HEK293 (cell line): ENCODE measurements around the gene NCKAP5.
A peak's percentile ranks its signal among the peaks of the same experiment; 100 is the strongest.

ENCODE experiments used
- CTCF ChIA-PET: fragments of 350-600 bp; formaldehyde crosslinking; extraction: SDS; loops from one replicate; lab custom pipeline; 2021; ENCODE audit warnings: antibody characterized with exemption; lab: Yijun Ruan, JAX
- POLR2A ChIA-PET: fragments of 300-600 bp; formaldehyde crosslinking; extraction: SDS; loops from one replicate; lab custom pipeline; 2020; ENCODE audit warnings: antibody characterized with exemption, inconsistent platforms; lab: Yijun Ruan, JAX
- H3K27ac ChIP-seq: fragments of 200-500 bp; sonication (Bioruptor generic); 2 replicates; pipeline ENCODE4 v1.5.1; 2014; ENCODE audit warnings: low read depth, low read length, control low read depth, inconsistent platforms; ENCODE audit errors: extremely low read depth
- H3K36me3 ChIP-seq, 2 experiments: fragments of 200-500 bp in 1 of 2; sonication (Bioruptor generic) in 1 of 2; 1 replicate in 1 of 2; 2 replicates in 1 of 2; pipeline ENCODE4 v1.5.1; 2014 to 2017; ENCODE audit warnings: inconsistent platforms in 2 of 2, low read length in 2 of 2; ENCODE audit not compliant: control insufficient read depth in 2 of 2, insufficient read depth in 1 of 2
- H3K4me1 ChIP-seq: fragments of 200-500 bp; sonication (Bioruptor generic); 2 replicates; pipeline ENCODE4 v1.5.1; 2014; ENCODE audit warnings: mild to moderate bottlenecking, low read length, inconsistent platforms; ENCODE audit not compliant: control insufficient read depth, insufficient read depth
- H3K4me3 ChIP-seq: 2 replicates; pipeline ENCODE4 v1.5.1; 2011; ENCODE audit warnings: low read depth, mild to moderate bottlenecking, control low read depth, low read length, moderate library complexity
- H3K9me3 ChIP-seq: fragments of 200-500 bp; sonication (Bioruptor generic); 2 replicates; pipeline ENCODE4 v1.5.1; 2014; ENCODE audit warnings: low read depth, low read length, inconsistent platforms; ENCODE audit not compliant: control insufficient read depth, insufficient read depth
- IKZF3 ChIP-seq: fragments of 450-650 bp; IDR thresholded peaks from 2 replicates; pipeline ENCODE4 v1.5.0; 2018; ENCODE audit warnings: missing biosample characterization, mild to moderate bottlenecking, missing genetic modification characterization, moderate library complexity
- OSR2 ChIP-seq: fragments of 450-650 bp; formaldehyde crosslinking; IDR thresholded peaks from 2 replicates; pipeline ENCODE4 v1.5.1; 2016; ENCODE audit warnings: missing biosample characterization, missing genetic modification characterization
- SALL2 ChIP-seq: fragments of 450-650 bp; formaldehyde crosslinking; IDR thresholded peaks from 2 replicates; pipeline ENCODE4 v1.5.0; 2017; ENCODE audit warnings: missing biosample characterization, mild to moderate bottlenecking, missing genetic modification characterization, borderline replicate concordance
- SCRT2 ChIP-seq: fragments of 450-650 bp; formaldehyde crosslinking; IDR thresholded peaks from 2 replicates; pipeline ENCODE4 v1.5.1; 2016; ENCODE audit warnings: missing biosample characterization, missing genetic modification characterization
- SP2 ChIP-seq: fragments of 450-650 bp; formaldehyde crosslinking; IDR thresholded peaks from 2 replicates; pipeline ENCODE4 v1.5.1; 2016; ENCODE audit warnings: missing biosample characterization, missing genetic modification characterization
- SP3 ChIP-seq: fragments of 450-650 bp; formaldehyde crosslinking; IDR thresholded peaks from 2 replicates; pipeline ENCODE4 v1.5.1; 2016; ENCODE audit warnings: missing biosample characterization, missing genetic modification characterization
- ZFHX2 ChIP-seq: fragments of 450-650 bp; formaldehyde crosslinking; conservative IDR thresholded peaks from 2 replicates; pipeline ENCODE4 v1.5.1; 2016; ENCODE audit warnings: missing biosample characterization, missing genetic modification characterization
- ZFP3 ChIP-seq: fragments of 450-650 bp; formaldehyde crosslinking; IDR thresholded peaks from 2 replicates; pipeline ENCODE4 v1.5.1; 2016; ENCODE audit warnings: low read depth, missing biosample characterization, missing genetic modification characterization
- ZNF132 ChIP-seq: fragments of 450-650 bp; formaldehyde crosslinking; IDR thresholded peaks from 2 replicates; pipeline ENCODE4 v1.5.1; 2017; ENCODE audit warnings: missing biosample characterization, missing genetic modification characterization, borderline replicate concordance
- ZNF169 ChIP-seq: fragments of 450-650 bp; formaldehyde crosslinking; IDR thresholded peaks from 2 replicates; pipeline ENCODE4 v1.5.1; 2016; ENCODE audit warnings: missing biosample characterization, missing genetic modification characterization
- ZNF24 ChIP-seq: fragments of 450-650 bp; formaldehyde crosslinking; IDR thresholded peaks from 2 replicates; pipeline ENCODE4 v1.5.1; 2016; ENCODE audit warnings: missing biosample characterization, missing genetic modification characterization
- ZNF366 ChIP-seq: fragments of 450-650 bp; formaldehyde crosslinking; conservative IDR thresholded peaks from 2 replicates; pipeline ENCODE4 v1.5.1; 2016; ENCODE audit warnings: missing biosample characterization, missing genetic modification characterization
- ZNF394 ChIP-seq: fragments of 450-650 bp; formaldehyde crosslinking; IDR thresholded peaks from 2 replicates; pipeline ENCODE4 v1.5.1; 2016; ENCODE audit warnings: missing biosample characterization, missing genetic modification characterization, mild to moderate bottlenecking, moderate library complexity, borderline replicate concordance
- ZNF501 ChIP-seq: fragments of 450-650 bp; formaldehyde crosslinking; IDR thresholded peaks from 2 replicates; pipeline ENCODE4 v1.5.1; 2016; ENCODE audit warnings: missing biosample characterization, missing genetic modification characterization
- ZNF521 ChIP-seq: fragments of 450-650 bp; formaldehyde crosslinking; IDR thresholded peaks from 2 replicates; pipeline ENCODE4 v1.5.1; 2017; ENCODE audit warnings: missing biosample characterization, mild to moderate bottlenecking, missing genetic modification characterization
- ZNF561 ChIP-seq: fragments of 450-650 bp; IDR thresholded peaks from 2 replicates; pipeline ENCODE4 v1.5.1; 2018; ENCODE audit warnings: missing biosample characterization, missing genetic modification characterization, borderline replicate concordance
- ZNF626 ChIP-seq: fragments of 450-650 bp; sonication (Bioruptor Pico); formaldehyde crosslinking; IDR thresholded peaks from 2 replicates; pipeline ENCODE4 v1.5.1; 2018; ENCODE audit warnings: missing biosample characterization, missing genetic modification characterization, inconsistent platforms
- ZNF843 ChIP-seq: fragments of 450-650 bp; formaldehyde crosslinking; IDR thresholded peaks from 2 replicates; pipeline ENCODE4 v1.5.1; 2016; ENCODE audit warnings: missing biosample characterization, missing genetic modification characterization
- ZSCAN16 ChIP-seq: fragments of 450-650 bp; formaldehyde crosslinking; IDR thresholded peaks from 2 replicates; pipeline ENCODE4 v1.5.1; 2016; ENCODE audit warnings: missing biosample characterization, missing genetic modification characterization
- TF ChIP-seq, protein P1 (sequence below): fragments of 450-650 bp; formaldehyde crosslinking; IDR thresholded peaks from 2 replicates; pipeline ENCODE4 v1.5.1; 2016; ENCODE audit warnings: missing biosample characterization, missing genetic modification characterization, borderline replicate concordance
- TF ChIP-seq, protein P2 (sequence below): fragments of 450-650 bp; formaldehyde crosslinking; IDR thresholded peaks from 2 replicates; pipeline ENCODE4 v1.5.1; 2017; ENCODE audit warnings: missing biosample characterization, missing genetic modification characterization
- TF ChIP-seq, protein P3 (sequence below): fragments of 450-650 bp; formaldehyde crosslinking; IDR thresholded peaks from 2 replicates; pipeline ENCODE4 v1.5.1; 2016; ENCODE audit warnings: missing biosample characterization, missing genetic modification characterization
- TF ChIP-seq, protein P4 (sequence below): fragments of 450-650 bp; formaldehyde crosslinking; IDR thresholded peaks from 2 replicates; pipeline ENCODE4 v1.5.1; 2016; ENCODE audit warnings: missing biosample characterization, missing genetic modification characterization
- TF ChIP-seq, protein P5 (sequence below): fragments of 450-650 bp; formaldehyde crosslinking; optimal IDR thresholded peaks from 2 replicates; pipeline ENCODE3; 2016; ENCODE audit warnings: missing biosample characterization, mild to moderate bottlenecking, missing genetic modification characterization

Gene NCKAP5

DNA sequence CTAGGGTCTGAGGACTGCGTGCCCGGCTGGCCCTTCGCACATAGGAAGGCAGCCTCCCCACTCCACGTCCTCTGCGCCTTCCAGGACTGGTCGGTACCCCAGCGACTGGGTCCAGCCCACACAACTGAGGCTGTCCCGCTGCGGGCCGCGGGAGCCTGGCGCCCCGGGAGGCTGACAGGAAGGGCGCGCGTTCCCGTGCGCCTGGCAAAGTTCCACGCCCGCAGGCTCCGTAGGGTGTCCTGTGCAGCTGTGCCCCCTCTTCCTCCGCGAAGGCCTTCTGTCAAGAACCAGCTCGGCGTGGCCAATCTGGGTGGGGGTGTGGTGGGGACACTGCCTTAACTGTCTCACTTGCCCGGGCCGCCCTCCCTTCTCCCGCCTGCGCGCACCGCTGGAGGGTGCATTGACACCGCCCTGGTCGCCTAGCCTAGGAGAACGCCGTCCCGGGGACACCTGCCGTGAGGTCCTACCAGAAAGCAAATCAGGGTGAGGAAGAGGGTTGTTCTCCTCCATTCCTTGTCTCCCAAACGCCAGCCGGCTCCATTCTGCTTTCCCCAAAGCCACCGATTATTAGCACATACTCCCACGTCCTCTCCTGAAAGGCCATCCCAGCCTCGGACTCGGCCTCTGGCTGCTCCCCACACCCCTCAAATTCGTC, 897.6 kb downstream of the NCKAP5 start (continued):
- TF ChIP-seq, protein P1, sequence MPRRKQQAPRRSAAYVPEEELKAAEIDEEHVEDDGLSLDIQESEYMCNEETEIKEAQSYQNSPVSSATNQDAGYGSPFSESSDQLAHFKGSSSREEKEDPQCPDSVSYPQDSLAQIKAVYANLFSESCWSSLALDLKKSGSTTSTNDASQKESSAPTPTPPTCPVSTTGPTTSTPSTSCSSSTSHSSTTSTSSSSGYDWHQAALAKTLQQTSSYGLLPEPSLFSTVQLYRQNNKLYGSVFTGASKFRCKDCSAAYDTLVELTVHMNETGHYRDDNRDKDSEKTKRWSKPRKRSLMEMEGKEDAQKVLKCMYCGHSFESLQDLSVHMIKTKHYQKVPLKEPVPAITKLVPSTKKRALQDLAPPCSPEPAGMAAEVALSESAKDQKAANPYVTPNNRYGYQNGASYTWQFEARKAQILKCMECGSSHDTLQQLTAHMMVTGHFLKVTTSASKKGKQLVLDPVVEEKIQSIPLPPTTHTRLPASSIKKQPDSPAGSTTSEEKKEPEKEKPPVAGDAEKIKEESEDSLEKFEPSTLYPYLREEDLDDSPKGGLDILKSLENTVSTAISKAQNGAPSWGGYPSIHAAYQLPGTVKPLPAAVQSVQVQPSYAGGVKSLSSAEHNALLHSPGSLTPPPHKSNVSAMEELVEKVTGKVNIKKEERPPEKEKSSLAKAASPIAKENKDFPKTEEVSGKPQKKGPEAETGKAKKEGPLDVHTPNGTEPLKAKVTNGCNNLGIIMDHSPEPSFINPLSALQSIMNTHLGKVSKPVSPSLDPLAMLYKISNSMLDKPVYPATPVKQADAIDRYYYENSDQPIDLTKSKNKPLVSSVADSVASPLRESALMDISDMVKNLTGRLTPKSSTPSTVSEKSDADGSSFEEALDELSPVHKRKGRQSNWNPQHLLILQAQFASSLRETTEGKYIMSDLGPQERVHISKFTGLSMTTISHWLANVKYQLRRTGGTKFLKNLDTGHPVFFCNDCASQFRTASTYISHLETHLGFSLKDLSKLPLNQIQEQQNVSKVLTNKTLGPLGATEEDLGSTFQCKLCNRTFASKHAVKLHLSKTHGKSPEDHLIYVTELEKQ: no peak
- no peak for TF ChIP-seq ZNF169 (tag by site-specific recombination)
- TF ChIP-seq, protein P2, sequence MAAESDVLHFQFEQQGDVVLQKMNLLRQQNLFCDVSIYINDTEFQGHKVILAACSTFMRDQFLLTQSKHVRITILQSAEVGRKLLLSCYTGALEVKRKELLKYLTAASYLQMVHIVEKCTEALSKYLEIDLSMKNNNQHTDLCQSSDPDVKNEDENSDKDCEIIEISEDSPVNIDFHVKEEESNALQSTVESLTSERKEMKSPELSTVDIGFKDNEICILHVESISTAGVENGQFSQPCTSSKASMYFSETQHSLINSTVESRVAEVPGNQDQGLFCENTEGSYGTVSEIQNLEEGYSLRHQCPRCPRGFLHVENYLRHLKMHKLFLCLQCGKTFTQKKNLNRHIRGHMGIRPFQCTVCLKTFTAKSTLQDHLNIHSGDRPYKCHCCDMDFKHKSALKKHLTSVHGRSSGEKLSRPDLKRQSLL: no peak
- TF ChIP-seq, protein P3, sequence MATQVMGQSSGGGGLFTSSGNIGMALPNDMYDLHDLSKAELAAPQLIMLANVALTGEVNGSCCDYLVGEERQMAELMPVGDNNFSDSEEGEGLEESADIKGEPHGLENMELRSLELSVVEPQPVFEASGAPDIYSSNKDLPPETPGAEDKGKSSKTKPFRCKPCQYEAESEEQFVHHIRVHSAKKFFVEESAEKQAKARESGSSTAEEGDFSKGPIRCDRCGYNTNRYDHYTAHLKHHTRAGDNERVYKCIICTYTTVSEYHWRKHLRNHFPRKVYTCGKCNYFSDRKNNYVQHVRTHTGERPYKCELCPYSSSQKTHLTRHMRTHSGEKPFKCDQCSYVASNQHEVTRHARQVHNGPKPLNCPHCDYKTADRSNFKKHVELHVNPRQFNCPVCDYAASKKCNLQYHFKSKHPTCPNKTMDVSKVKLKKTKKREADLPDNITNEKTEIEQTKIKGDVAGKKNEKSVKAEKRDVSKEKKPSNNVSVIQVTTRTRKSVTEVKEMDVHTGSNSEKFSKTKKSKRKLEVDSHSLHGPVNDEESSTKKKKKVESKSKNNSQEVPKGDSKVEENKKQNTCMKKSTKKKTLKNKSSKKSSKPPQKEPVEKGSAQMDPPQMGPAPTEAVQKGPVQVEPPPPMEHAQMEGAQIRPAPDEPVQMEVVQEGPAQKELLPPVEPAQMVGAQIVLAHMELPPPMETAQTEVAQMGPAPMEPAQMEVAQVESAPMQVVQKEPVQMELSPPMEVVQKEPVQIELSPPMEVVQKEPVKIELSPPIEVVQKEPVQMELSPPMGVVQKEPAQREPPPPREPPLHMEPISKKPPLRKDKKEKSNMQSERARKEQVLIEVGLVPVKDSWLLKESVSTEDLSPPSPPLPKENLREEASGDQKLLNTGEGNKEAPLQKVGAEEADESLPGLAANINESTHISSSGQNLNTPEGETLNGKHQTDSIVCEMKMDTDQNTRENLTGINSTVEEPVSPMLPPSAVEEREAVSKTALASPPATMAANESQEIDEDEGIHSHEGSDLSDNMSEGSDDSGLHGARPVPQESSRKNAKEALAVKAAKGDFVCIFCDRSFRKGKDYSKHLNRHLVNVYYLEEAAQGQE (tag by site-specific recombination): no peak
- no peak for TF ChIP-seq SALL2 (tag by site-specific recombination)
- TF ChIP-seq ZNF561 (tag by site-specific recombination): no peak
- no peak for TF ChIP-seq ZNF626
- TF ChIP-seq ZFP3: no peak

DNA sequence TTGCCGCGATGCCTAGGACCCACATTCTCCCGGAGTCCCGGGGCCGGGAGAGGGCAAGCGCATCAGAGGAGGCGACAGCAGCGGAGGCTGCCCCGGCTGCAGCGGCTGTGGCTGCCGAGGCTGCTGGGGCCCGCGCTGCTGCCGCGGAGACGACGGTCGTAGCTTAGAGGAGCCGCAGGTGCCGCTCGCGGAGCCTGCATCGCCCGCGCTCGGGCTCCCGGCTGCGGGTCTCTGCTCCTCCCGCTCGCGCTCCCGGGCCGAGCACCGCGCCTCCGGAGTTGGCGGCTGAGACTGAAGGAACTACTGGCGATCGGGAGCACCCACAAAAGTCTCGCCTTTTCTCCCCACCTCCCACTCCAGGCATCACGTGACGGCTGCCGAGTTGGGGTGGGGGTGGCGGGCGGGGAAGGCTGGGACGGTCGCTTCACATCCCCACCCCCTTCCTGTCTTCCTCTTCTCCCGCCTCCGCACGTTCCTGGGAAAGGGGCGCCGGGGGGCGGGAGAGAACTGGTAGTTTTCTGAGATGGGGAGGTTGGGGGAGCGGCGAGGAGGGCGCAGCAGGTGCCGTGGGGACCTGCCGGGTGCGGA, 898.3 kb downstream of the NCKAP5 start, which contains the start of gene LYPD1:
Gene LYPD1, minus strand, starts transcription at position 298 of the 588 bp plus-strand sequence. Its CDS starts 273 bp downstream, at position 25.
- Histone ChIP-seq H3K27ac (peak within 1 kb of the TSS; percentile 84; the same call in 1 of the 2 replicates), H3K36me3 (peaks cover 0 to 17% of the 10 kb centered on the region in 2 experiments; a peak in 1 of 3 replicates), H3K4me3 (peak within 1 kb of the TSS; percentile 88), H3K9me3 (no peaks in the 10 kb centered on the region), H3K4me1 (peaks cover 3% of the 10 kb centered on the region; the same call in 1 of the 2 replicates)
- ChIA-PET CTCF (interaction anchor here (0.5 to 1.5 kb wide), 4 partner anchors 12 to 1478 kb away, joined by 3 to 6 read pairs (median 4); no protein-coding TSS in a partner anchor), POLR2A (interaction anchor here (0.5 to 1.7 kb wide), 3 partner anchors 11 to 501 kb away, joined by 3 to 5 read pairs (median 4); no protein-coding TSS in a partner anchor)
- TF ChIP-seq ZNF521 (tag by site-specific recombination) (no peak), ZNF843 (tag by site-specific recombination) (0 out of 2 replicates have a peak, but pooled peaks have one; percentile 33), OSR2 (peak; percentile 43; the same call in 1 of the 2 replicates), ZNF501 (tag by site-specific recombination) (no peak), IKZF3 (tag by site-specific recombination) (peak; percentile 81), SP2 (tag by site-specific recombination) (peak; percentile 73), ZNF394 (tag by site-specific recombination) (0 out of 2 replicates have a peak, but pooled peaks have one; percentile 2), ZNF366 (tag by site-specific recombination) (0 out of 2 replicates have a peak, but pooled peaks have one; percentile 14), SCRT2 (peak; percentile 56), SP3 (tag by site-specific recombination) (peak; percentile 66), ZSCAN16 (tag by site-specific recombination) (no peak), ZNF132 (no peak), ZNF24 (tag by site-specific recombination) (peak; percentile 31), ZFP3 (no peak), ZFHX2 (tag by site-specific recombination) (peak; percentile 81)
- TF ChIP-seq, protein P4, sequence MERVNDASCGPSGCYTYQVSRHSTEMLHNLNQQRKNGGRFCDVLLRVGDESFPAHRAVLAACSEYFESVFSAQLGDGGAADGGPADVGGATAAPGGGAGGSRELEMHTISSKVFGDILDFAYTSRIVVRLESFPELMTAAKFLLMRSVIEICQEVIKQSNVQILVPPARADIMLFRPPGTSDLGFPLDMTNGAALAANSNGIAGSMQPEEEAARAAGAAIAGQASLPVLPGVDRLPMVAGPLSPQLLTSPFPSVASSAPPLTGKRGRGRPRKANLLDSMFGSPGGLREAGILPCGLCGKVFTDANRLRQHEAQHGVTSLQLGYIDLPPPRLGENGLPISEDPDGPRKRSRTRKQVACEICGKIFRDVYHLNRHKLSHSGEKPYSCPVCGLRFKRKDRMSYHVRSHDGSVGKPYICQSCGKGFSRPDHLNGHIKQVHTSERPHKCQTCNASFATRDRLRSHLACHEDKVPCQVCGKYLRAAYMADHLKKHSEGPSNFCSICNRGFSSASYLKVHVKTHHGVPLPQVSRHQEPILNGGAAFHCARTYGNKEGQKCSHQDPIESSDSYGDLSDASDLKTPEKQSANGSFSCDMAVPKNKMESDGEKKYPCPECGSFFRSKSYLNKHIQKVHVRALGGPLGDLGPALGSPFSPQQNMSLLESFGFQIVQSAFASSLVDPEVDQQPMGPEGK: peak; percentile 79; the same call in 1 of the 2 replicates
- TF ChIP-seq, protein P5, sequence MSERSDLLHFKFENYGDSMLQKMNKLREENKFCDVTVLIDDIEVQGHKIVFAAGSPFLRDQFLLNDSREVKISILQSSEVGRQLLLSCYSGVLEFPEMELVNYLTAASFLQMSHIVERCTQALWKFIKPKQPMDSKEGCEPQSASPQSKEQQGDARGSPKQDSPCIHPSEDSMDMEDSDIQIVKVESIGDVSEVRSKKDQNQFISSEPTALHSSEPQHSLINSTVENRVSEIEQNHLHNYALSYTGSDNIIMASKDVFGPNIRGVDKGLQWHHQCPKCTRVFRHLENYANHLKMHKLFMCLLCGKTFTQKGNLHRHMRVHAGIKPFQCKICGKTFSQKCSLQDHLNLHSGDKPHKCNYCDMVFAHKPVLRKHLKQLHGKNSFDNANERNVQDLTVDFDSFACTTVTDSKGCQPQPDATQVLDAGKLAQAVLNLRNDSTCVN (tag by site-specific recombination): peak; percentile 32
